ENCODE results near the gene SMS.
"Not testable (repeated sequence)": the region's sequence is repeated elsewhere in the genome, so short reads cannot be mapped to it uniquely, and the experiment has no call there.

Gene SMS

DNA sequence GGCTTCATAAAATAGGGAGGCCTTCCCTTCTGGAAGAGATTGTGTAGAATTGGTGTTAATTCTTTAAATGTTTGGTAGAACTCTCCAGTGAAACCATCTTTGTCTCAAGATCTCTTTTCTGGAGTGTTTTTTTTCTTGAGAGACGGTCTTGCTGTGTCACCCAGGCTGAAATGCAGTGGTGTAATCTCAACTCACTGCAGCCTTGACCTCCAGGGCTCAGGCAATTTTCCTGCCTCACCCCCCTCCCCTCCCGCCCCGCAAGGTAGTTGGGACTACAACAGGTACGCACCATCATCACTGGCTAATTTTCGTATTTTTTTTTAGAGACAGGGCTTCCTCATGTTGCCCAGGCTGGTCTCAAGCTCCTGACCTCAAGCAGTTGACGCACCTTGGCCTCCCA is 12.1 kb downstream of the SMS start:
- DNase-seq, result no peak

DNA sequence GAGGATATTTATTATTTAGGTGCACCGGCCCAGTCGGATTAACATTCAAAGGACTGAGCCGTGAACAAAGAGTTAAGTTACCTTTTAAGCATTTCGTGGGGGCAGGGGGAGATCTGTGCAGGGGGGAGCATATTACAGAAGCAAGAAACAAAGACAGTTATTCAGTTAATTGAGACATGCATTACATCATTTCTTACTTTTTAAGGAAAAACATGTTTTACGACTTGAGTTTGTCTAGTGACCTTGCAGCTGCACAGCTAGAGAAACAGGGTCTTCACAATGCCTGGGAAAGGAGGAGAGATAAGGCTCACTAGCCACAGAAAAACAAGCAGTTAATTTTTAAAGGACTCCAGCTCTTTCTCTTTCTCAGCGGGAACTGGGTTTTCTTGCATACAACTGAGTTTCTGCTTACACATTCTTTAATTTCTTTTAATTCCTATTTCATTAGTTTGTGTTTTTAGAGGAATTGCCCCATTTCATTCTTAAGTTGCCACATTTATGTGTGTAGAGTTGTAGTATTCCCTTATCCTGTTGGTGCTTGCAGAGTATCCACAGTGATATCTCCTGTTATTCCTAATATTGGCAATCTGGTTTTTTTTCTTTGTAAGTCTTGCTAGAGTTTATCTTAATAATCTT is 12.8 kb downstream of the SMS start:
- not testable (repeated sequence) for DNase-seq

DNA sequence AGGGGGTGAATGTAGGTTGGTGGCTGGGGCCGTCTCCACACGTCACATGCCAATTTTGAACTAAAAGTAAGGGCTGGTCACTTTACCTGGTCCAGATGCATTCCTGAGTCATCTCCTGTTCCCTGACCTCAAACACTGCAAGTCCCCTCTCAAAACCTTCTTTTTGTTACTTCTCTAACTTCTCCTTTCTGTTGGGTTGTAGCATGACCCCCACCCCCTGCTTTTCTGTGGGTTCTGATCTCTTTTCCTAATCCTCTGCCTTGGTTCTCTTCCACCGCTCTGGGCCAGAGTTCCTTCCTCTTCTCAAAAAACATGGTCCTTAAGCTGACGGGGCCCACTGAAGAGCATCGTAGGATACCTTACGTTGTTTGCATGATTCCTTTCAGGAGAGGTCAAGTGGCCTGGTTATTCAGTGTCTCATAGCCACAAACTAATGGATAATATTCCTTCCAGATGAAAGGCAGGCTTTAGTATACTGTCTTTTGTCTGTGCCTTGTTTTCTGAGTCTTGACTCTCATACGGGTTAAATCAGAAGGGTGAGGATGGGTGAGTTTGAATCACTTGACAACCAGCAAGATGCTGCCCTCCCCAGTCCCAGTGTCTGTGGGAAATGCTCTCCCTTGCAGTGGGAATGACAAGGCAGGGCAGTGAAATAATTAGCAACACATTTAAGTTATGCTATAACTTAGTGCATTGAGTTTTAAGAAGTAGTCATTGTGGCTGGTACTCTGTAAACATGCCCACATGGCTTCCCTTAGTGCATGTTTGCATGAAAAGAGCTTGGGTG is 15.1 kb downstream of the SMS start:
- DNase-seq, result peak in 1 of 2 donors; percentile 56

DNA sequence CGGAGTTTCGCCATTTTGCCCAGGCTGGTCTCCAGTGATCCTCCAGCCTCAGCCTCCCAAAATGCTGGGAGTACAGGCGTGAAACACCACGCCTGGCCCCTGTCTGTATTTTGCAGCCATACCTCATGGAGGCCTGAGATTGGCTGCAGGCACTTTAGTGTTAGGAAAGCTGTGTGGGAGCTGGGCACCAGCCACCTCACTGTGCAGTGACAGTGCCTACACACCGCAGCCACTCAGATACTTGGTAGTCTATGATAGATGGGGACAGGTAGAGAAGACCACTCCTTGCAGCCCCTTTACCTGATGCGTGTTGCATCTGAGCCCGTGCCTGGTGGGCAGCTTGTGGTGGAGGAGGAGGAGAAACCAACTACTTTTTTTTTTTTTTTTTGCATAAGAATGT is 16.3 kb downstream of the SMS start:
- no peak for DNase-seq

DNA sequence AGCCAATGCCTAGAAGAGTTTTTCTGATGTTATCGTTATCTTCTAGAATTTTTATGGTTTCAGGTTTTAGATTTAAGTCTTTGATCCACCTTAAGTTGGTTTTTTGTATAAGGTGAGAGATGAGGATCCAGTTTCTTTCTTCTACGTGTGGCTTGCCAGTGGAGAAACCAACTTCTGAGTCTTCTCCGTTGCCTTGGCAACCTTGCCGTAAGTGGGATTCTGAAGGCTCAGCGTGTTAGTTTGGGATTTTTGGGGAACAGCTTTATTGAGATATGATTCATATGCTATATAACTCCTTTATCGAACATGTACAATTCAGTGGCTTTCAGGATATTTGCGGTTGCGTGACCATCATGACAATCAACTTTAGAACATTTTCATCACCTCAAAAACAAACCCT is 17.7 kb downstream of the SMS start:
- DNase-seq, result no peak

DNA sequence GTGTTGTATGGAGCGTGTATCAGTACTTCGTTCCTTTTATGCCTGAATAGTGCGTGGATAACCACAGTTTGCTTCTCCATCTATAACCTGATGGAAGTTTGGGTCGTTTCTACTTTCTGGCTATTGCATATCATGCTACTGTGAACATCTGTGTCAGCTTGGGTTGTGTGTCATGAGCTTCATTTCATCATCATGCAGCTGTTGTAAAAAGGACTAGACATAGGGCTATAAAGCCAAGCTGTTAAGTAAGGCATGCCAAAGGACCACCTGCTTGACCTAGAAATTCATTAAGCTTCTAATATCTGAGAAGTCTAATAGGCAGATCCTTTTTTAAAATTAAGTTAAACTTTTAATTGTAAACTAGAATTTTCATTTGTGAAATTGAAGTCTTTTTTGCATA is 18.4 kb downstream of the SMS start:
- DNase-seq, result no peak

DNA sequence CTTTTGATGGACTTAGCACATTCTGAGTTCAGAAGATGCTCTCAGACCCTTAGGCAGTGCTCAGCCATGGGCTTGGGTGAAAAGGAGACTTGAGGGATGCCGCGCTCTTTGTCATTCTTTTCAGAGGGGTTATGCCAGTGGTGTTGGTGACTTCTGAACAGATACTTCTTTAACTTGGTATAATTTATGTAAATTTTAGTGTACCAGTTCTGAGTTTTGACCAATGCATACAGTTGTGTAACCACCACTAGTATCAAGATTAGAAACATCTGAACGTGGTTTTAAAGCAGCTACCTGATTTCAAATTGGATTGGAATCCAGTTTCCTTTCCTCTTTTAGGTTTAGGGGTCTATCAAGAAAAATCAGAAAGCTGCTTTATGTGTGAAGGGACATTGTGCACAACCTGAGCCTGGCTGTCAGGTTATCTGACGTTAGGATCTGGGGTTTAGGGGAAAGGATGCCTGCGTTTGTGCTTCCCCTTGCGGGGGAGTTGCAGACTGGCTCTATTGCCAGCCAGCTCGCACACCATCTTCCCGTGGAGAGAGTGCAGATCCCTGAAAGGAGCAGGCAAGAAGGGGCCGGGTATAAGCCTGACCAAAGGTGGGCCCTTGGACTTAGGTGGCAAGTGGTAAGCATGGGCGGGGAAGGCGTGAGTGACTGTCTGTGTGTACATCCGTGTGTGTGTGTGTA is 19.0 kb downstream of the SMS start:
- no peak for DNase-seq

DNA sequence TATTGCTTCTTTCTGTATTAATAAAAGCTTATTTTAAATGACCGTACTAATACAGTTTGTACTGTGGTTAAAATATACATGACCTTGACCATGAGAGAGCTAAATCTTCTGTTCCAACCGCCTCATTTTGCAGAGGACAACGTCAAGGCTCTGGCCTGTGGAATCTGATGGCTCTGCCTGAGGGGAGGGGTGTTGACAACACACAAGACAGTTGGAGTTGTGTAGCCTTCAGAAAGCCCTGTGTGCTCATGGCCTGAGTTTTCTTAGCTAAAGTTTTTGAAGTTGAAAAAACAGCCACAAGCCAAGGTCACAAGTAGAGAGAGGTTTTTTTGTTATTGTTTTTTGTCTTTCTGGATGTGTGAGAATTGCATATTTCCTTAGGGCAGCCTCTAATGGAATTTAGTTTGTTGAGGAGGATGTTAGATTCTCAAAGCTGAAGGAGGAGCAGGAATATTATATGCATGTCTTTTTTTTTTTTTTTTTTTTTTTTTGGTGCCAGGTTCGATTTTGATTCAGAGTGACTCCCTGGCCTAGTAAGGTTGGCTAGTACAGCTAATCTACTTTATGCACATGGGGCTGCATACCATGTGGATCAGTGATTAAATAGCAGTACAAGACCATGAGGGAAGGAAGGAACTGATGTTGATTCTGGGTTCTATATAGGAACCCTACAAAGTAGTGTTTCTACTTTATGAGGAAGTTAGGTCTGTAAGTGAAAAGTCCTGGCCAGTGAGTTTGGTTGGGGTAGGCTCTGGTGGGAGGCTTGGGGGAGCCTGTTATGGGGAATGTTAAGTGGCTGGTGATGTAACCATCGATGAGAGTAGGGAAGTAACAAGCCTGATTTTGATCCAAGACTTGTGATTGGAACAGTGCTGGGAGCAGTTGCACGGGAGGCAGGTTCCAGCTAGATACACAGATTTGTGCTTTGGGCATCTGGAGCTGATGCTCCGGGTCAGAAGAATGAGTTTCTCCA is 20.3 kb downstream of the SMS start:
- no peak for DNase-seq

DNA sequence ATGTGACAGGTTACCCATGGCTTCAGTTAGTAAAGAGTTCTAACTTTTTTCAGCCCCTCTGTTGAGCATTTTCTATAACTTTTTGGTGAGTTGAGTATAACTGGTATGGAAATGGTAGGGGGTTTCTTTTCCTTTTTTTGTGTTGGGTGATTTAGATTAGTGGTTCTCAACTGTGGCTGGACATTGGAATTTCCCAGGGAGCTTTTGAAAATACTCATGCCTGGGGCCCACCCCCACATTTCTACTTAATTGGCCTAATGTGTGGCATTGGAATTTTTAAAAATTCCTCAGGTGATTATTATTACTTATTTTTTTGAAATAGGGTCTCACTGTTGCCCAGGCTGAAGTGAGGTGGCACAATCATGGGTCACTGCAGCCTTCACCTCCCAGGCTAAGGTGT is 21.9 kb downstream of the SMS start:
- no peak for DNase-seq

DNA sequence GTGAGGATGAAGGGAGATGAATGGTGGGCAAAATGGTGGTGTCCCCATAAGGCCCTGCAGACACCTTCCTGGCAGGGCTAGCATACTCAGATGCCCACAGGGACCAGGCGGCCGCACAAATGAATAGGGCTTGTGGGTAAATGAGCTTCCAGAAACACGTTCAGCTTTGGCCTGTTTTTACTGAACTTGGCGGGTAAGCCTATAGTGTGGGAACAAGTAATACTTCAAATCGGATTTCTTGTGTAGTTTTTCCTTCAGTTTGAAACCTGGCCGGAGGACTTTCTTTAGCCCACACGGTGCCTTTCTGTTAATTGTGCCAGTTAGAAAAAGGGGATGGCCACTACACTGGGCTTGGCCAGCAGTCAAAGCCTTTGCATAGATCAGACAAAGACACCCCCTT is 22.8 kb downstream of the SMS start:
- no peak for DNase-seq

DNA sequence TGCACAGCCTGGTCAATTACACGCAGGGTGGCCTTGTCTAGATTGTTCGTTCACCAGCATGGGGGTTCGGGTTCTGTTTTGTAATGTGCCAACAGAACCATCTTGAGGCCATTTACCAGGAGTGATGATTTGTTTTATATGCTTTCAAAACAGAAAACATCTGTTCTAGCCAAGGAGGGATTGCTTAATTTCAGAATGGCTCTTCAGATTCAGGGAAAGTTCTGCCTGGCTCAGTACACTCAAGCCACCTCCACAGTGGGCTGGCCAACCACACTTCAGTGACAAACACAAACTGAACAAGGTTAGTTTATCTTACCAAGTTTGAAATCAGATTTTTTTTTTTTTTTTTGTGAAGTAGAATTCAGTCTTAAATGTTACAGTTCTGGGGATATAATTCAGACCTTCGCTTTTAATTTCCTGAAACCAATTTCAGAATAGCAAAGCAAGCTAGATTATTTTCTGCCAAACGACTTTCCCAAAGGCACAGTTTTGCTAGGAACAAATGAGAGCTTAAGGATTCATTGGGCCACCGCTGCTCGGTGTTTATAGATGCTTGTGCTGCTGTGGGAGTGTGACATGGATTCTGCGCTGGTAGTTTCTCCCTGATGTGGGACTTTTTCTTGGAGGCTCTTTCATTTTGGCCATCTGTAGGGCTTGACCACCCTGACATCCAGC is 23.4 kb downstream of the SMS start:
- no peak for DNase-seq

DNA sequence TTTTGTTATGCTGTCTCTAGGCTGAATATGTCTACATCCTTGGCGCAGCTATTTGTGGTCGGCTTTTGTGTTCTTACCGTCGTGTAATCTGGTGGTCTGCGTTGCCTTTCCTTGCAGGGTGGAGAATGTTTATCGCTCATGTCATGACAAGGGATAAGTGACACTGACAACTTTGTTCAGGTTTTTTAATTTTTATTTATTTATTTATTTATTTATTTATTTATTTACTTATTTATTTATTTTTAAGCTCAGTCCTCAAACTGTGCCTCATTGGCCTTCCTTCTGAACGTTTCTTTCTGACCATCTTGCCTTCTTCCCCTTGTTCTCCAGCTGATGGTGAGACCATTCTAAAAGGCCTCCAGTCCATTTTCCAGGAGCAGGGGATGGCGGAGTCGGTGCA is 26.4 kb downstream of the SMS start:
- no peak for DNase-seq

DNA sequence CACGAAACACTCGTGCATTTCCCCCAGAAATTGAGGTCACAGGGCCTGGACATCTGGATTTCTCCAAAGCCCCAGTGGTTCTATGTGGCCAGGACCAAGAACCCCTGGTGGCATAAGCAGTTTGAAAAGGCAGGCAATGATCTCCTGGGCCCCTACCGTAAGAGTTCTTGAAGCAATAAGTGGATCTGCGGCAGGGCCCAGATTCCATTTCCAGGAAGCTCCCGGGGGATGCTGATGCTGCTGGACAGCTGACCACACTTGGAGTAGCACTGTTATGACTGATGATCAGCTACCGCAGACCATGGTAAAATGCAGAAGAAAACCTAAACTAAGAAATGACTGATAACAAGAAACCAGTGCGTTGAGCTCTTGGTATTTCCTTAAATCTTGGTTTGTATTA is 27.8 kb downstream of the SMS start:
- no peak for DNase-seq

DNA sequence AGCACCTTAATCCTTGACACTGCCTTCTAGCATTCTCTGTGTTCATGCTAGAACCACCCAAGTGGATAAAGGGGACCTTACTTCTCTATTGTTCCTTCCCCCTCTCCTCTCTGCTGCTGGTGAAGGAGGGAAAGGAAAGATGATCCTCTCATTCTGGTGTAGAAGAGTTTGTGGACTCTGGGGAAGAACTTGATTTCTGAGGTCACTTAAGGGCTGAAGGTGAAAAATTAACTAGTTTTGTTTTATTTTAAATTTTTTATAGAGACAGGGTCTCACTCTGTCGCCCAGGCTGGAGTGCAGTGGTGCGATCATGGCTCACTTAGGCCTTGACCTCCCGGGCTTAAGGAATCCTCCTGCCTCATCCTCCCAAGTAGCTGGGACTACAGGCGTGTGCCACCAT is 29.8 kb downstream of the SMS start:
- no peak for DNase-seq

DNA sequence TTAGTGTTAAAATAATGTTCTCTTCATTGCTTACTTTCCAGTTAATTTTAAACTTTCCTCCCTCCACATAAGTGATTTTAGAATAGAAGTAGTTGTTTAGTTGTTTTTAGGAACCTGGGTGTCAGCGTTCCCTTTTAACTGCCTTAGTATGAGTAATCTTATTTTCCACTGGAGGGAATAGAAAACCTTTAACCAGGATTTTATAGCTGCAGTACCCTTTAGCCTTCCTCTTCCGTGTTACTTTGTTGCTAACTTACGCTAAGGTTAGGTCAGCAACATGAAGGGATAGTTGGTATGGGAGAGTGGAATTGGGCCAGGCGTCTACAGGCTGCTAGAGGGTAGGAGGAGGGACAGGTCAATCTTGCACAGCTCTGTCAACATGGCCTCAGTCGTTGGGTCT is 31.5 kb downstream of the SMS start:
- no peak for DNase-seq

DNA sequence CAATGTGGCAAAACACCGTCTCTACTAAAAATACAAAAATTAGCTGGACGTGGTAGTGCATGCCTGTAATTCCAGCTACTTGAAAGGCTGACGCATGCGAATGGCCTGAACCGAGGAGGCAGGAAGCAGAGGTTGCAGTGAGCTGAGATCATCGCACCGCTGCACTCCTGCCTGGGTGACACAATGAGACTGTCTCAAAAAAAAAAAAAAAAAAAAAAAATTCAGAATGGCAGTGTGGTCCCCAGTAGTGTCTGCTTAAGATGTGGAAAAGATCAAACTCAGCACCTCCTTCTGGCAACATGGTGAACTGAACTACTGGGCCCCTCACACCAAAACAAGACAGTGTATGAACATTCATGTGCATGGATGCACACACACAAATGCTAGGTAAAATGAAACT is 32.2 kb downstream of the SMS start:
- no peak for DNase-seq

DNA sequence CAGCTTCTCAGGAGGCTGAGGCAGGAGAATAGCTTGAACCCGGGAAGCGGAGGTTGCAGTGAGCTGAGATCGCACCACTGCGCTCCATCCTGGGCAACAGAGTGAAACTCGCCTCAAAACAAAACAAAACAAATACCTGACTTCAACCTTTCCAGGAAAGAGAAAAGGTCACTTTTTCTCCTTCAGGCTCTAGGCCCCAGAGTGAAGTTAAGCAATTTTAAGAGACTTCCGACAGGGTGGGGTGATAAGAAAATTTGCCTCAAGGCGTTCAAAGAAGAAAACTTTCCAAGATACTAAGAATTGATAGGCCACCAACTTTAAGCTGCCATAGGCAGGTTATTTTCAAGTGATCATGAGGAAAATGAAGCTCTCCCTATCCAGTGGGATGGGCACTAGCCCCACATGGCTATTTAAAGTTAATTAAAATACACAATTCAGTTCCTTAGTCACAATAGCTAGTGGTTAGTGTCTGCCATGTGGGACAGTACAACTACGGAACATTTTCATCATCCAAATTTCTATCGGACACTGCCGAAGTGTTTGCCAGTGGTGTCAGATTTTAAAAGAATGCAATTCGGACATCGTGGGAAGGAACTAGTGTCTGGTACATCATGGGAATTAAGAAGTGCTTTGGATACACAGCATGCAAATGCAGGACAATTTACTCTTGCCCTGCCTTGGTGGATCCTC is 33.0 kb downstream of the SMS start:
- DNase-seq, result no peak

DNA sequence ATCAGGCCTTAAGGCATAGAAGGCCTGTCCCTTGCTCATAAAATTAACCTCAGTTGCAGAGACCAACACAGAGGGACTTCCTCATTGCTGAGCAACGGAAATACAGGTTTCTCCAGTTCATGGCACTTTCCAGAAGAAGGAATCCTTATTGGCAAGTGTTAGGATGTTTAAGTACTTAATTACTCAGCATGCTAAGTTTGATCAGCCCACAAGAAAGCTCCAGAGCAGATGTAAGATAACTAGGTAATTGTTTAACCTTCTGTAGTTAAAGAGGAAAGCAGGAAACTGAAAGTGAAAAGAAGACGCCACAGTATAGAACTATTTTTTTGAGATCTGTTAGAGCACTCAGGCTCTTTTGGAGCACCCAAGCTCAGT is 33.5 kb downstream of the SMS start:
- DNase-seq, result peak in 1 of 2 donors; percentile 11

DNA sequence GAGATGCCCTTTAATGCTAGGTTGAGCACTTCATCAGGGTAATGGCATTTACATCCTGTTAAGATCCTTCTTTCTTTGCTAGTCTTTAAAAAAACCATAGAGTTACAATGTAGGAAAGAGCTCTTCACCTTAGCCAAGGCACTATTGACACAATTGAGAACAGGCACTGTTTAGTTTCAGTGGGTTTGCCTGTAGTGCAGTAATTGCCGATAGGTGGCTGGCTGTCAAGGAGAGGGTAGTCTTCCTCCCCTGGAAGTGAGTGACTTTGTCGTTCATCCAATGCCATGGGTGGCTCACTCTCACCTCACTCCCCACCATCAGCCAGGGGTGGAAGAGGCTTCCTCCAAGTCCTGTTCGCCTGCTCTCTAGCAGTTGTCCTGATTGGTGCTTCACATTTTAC is 34.7 kb downstream of the SMS start:
- DNase-seq, result no peak

DNA sequence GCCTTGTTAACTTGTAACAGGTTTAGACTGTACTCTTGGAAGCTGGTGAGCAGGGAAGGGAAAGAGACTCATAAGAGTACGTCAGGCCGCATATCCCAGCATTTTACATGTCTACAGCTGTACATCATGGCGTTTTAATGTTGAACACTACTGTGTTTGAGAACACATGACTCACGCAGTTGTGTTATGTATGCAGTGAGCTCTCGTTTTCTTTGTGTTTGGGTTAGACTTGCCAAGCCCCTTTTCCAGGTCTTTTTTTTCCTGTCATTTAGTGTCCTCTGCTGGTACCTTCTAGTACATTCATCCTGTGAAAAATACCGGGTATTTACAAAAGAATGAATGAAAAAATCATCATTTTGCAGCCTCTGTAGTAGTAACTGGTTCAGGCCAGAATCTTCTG is 35.3 kb downstream of the SMS start:
- DNase-seq, result no peak

DNA sequence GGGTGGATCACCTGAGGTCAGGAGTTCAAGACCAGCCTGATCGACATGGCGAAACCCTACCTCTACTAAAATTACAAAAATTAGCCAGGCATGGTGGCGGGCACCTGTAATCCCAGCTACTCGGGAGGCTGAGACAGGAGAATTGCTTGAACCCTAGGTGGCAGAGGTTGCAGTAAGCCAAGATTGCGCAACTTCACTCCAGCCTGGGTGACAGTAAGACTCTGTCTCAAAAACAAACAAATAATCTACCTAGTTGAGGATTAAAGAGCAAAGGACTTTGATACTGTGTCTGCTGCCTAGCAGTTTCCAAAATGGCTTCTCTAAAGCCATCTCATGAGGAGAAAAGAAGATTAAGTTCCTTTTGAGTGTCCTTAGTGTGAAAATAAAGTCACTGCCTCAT is 37.8 kb downstream of the SMS start:
- DNase-seq, result no peak

DNA sequence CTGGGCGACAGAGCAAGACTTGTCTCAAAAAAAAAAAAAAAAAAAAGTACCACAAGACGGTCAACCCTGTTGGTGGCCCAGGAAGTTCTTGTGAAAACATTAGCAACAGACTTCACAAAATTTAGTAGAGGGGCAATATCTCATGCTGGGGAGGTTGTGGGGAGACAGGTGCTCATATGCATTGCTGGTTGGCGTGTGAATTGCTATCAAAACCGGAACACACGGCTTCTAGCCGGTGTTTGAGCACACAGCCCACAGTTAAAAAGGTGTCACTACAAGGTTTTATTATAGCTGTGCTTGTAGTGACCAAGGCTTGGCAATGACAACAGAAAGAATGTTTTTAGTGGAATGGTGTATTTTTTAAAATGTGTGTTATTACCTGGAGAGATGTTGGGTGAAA is 41.8 kb downstream of the SMS start:
- no peak for DNase-seq
